GM04504 (cell line): ENCODE results near the gene MTAP.

Experiments used
- DNase-seq: peaks from one replicate; pipeline ENCODE4 v3.0.0-alpha.2; 2012; ENCODE audit warnings: low read depth

The MTAP gene

DNA sequence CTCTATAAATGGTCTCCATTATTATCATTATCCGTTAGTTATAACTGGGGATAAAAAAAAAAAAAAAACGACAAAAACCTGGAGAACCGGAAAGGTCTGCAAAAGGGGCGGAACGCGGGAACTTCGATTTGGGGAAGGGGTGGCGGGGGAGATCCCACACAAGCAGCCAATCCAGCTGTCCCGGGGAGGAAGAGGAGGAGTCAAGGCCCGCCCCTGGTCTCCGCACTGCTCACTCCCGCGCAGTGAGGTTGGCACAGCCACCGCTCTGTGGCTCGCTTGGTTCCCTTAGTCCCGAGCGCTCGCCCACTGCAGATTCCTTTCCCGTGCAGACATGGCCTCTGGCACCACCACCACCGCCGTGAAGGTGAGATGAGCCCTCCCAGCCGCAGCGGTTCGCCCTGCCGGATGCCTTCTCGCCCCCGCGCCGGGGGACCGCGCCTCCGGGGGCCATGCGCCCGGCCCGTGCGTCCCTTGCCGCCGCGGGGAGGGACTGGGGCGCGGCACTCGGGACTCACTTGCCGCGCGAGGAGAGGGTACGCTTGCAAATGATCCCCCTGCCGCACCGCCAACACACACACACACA lies at the start of gene MTAP:
Gene MTAP (plus strand): TSS at position 219 of the 583 bp plus-strand sequence. CDS start 113 bp downstream, at position 332.
- DNase-seq, result peak; percentile 81

DNA sequence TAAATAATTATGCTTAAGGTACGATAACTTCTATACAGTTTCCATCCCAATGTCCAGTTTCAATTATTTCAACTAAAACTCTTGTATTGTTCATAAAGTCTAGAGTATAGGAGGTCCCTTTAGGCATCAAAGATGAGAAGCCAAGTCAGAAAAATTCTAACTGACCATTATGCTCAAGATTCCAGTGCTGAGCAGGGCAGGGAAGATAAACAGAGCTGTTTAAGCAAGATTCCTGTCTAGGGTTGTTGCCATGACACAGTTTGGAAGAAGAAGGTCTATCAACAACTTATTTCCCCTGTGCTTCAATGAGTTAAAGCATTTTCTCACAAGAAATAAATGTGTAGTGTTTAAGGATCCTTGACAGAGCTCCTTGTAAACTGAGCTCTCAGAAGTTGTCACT lies 48.9 kb upstream of the MTAP start:
- DNase-seq, result no peak

DNA sequence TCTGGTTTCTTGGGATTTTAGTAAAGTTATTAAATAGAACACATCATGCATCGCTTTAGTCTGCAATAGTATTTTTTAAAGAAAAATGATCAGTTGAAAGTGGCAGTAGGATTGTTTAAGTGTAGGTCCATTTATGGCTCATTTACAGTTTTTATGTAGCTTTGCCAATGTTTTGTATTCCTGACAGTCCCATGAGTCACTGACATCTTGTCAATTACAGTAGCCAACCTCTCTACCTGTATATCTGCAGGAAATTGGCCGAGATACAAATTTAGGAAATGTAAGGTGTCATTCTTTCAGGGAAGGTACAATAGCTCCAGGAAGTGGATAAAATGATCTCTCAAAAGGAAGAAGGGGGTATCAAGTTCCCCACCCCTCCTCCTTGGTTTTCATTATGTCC lies 47.7 kb upstream of the MTAP start:
- DNase-seq, result no peak

DNA sequence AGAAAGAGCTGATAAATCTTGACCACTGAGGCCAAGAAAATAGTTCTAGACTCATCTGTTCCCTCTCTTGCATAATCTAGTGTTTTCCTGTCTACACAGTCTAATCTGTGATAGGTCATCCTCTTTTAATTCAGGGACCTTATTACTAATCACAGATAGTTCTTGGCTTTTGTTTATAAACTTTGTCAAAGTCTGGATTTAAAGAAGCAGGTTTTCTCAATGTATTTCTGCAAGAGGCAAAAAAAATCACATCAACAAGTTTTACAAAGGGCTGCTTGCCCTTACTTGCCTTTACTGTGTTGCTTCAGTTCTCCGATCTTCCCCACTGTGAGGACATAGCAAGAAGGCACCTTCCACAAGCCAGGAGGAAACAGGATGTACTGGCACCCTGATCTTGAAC lies 43.9 kb upstream of the MTAP start:
- no peak for DNase-seq

DNA sequence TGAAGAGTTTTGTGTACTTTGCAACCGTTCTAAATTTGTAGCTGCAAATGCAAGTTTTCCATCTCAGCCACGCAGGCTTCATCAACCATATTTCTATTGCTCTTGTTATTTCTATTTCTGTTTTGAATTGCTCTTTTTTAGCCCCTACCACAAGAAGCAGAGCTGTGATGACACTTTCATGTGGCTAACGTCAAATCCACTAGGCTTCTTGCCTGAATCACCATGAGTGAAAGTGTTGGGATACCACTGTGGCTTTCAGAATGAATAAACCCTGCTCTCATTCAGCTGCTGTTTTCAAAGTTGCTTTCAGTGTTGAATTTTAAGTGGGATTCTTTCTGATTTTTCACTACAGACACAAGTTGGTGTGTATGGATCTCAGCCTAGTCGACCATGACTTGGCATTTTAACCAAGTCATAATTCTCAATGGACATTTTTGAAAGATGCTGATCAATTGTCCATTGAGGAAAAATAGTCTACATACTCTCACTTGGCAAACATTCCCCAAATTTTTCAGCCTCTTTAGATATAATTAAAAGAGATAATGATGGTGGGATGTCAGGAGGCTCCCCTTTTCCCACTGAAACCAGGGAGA lies 41.0 kb upstream of the MTAP start:
- no peak for DNase-seq

DNA sequence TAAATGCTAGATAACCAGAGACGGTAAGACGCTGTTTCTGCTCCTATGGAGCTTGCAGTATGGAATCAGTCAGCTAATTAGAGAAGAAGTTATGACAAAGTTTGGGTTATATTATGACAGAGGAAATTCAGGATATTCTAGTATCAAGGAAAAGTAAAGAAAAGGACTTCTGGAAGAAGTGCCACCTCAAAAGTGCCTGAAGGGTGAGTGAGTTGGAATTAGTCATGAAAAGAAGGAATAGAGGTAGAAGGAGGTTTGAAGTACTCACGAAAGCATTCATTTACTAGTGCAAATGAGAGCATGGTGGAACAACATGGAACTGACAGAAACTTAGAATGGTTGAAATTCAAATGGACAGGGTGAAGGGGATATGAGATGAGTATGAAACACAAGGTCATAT lies 40.4 kb upstream of the MTAP start:
- no peak for DNase-seq

DNA sequence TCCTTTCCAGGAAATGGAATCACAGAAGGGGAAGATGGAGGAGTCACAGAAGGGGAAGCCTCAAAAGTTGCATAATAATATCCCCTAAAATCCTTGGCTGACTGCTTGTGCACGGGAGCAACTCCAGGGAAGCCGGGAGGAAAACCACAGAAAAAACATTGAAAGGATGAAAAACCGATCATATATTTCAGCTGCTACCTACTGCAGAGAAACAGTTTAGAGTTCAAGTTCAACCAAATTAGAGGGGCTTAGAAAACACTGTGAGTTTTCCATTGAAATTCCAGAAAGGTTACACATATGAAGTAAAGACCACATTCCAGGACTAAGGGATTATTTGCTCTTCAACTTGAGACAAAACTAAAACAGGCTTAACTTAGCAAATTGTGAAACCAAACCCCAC lies 37.6 kb upstream of the MTAP start:
- no peak for DNase-seq

DNA sequence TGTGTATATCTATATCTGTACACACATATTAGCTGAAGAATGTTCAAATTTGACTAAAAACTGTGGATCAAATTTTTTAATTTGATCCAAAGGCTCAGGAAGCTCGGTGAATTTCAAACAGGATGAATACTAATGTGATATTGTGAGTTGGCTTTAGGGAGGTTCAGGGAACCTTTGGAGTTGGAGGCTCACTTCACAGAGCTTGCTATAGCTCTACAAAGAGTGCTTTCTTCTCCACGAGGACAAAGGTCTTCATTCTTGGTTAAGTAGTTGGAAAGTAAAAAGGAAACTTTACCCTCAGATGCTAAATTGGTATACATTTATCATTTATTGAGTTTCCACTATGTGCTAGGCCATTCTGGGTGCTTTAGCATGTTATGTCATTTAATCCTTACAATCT lies 36.3 kb upstream of the MTAP start:
- no peak for DNase-seq

DNA sequence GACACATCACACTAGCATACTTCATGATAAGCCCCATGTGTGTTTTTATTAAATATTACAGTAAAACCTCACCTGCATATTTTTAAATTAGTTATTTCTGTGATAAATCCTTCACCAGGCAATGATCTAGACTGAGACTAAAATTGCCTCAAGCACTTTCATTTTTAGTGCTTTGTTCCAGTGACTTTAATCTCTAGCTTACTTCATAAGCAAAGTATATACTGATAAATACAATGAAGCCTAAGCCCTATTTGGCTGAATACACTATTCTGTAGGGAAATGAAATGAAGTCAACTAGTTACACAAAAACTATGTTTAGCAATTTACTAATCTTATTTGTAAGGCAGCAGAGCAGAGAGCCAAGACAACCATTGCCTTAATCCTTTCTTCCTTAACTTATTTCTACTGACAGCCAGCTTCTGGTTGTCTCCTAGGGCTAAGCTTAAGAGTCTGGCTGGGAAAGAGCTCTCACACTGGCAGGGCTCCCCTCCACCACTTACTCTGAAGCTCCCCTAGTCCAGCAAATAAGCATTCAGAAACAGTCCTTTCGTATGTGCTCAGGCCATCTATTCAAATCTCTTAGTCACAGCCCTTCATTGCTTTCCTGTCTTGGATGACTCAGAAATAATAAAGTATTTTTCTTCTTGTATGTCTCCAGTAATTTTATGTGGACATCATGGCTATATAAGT lies 31.4 kb upstream of the MTAP start:
- peak; percentile 46 for DNase-seq

DNA sequence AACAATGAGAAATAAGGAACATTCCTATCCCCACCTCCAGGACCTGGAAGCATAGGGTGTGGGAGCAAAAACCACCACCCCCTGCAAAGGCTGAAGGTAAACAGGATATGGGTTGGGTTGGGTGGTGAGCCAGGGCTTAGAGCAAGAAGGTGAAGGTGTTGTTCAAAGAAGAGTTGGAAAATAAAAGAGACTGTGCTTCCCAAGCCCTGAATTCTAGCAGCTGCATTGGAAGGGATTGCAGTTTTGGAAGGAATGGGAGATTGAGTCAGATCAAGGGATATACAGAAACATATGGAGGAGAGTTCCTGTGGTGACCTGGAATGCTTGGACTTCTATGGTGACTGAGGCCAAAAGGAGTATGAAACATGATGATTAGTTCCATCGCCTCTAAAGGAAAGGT lies 24.7 kb upstream of the MTAP start:
- peak; percentile 65 for DNase-seq

DNA sequence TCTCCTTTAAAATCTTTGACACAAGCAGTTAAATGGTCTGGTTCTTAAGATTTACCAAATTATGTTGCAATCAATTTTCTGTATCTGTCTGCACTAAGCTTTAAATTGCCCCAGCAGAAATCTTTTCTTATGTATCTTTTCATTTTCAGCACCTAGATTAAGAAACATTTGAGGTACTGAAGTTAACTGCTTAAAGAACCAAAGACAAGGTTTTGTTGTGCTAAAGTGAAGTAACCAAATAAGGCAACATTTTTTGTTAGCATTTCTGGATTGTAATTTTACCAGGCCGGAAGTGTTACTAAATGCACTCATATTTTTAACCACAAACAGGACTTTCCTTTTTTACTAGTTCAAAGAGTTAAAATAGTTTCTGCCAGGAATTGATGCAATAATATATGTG lies 24.1 kb upstream of the MTAP start:
- peak; percentile 19 for DNase-seq

DNA sequence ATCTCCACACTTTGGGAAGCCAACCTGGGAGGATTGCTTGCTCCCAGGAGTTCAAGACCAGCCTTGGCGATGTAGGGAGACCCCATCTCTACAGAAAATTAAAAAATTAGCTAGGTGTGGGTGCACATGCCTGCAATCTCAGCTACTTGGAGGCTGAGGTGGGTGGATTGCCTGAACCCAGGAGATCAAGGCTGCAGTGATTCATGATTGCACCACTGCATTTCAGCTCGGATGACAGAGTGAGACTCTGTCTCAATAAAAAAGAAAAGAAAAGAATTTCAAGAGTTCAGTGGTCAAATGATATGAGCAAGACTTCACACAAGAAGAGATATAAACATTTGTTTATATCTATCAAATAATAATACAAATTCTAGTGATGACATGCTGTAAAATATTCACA lies 23.0 kb upstream of the MTAP start:
- no peak for DNase-seq

DNA sequence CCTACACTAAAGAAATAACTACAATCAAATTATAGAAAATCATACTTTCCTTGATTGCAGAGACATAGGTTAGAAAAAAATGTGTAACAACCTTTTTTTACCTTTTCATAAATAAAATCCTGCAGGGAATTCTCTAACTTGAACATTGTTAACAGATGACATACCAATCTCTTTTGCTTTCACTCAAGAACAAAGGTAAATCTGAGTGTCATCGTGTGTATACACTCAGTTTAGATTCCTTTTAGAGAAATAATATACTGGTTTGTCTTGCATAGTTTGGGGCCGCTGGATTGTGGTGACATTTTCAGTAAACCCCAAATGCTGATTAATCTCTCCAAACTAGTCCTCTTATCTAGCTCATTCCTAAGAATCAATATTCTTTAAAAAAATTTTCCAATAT lies 20.8 kb upstream of the MTAP start:
- no peak for DNase-seq

DNA sequence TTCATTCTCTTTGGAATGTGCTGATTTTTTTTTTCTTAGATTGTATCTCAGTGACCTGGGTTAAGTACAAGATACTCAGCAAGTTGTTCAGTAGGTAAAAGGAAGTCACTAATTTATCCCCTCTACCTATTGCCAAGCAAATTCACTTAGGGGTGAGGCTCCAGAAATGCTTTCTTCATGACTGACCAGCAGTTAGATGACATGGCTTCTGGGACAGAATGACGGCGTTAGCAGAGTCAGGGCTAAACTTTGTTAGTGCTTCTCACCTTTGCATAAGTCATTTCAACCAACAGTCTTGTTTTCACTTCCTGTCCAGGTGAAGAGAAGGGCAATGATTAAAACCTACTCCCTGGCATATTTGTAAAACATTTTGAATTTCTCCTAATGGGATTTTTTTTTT lies 20.2 kb upstream of the MTAP start:
- DNase-seq, result no peak

DNA sequence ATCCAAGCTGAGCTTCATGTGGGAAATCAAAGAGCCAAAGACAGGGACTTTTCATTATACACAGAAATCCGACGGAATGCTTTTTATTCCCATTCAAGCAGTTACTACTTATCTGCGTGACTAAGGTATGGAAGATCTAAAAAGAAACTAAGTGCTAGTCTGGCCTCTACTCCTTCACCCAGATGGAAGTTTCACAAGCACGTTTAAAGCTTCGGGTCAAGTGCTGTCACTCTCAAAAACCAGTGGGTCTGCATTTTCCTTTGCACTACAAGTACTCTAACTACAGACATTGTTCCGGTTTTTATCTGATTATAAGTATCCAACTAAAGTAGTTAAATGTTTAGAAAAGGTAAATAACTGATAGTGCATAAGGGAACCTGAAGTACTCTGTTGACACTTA lies 13.7 kb upstream of the MTAP start:
- no peak for DNase-seq

DNA sequence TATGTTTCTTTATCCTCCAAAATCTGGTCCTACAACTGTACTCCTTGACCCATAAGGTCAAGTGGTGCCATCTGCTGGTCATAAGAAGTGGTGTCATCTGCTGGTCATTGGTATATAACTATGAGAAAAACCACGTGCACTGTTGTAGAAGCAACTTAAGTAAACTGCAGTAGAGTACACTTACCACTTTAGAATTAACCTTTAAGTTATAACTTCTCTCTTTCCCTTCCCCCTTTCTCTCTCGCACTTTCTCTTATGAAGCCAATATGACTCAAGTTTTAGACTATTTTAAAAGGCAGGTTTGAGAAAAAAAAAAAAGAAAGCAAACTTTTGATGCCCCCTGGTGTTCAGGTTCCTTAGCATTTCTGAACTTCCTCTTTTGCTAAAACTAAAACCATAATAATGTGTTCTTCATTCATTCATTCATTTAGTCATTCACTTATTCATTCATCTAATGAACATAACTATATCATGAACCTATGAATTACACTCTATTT lies 12.8 kb upstream of the MTAP start:
- DNase-seq, result peak; percentile 75

DNA sequence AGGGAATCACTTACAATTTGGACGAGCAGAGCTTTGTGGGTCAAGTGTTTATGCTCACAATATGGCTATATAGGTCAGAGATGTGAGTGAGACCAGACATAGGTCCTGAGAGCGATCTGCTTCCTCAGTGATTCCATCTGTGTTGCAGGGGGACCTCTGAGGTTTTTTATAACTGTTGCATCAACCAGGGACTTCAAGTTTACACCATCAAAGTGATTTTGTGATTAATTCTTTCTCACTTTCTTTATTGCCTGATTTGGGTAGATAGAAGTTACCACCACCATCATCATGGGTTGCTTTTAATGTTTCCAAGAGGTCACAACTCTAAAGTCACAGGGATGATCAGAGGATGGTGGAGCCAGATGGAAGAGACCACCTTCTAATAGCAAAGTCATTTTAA lies 7.0 kb upstream of the MTAP start:
- no peak for DNase-seq

DNA sequence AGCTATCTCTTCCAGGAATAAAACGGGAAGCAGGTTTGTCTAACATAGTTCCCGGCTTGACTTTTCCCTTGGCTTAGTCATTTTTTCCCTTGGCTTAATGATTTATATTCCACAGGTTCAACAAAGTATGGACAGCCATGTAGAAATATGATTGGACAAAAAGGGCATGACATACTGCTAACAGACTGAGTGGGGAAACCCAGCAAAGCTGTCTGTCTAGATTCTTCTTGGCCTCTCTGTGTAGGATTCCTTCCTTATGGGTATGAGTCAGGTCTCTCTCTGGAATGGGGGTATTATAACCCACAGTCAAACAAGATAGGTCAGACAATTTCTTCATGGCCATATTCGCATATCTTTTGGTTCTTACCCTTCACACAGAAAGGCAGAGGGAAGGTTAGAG lies 5.7 kb upstream of the MTAP start:
- DNase-seq, result no peak

DNA sequence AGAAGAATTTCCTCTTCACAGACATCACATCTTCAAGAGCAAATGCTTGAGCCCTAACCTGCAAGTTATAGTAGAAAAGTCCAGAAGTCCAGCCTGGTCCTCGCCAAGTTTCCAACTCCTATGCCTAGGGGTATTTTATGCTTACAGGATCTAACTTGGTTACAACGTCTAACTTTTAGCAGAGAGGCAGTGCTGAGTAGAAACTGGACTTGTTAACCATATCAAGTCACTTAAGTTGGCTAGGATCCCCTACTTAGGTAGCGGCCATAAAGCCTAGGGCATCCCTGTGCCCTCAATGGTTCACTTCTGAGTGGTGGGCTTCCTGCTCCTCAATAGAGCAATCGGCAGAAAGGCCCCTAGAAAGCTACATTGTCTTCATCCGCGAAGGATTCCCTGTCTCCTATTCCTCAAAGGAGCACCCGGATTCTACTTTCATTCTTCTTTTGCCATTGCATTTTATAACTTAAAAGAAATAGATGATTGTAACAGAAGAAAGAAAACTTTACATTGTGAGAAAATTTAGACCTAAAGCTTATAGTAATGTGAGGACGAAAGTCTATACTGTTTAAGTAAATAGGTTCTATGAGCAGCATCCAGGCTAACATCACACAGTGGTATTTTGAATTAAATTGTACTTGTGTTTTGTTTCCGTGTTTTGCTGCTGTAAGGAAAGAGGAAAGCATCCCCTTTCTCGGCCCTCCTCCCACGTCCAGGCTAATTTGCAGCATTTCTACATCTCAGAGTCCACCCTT lies 1.3 kb upstream of the MTAP start:
- no peak for DNase-seq

DNA sequence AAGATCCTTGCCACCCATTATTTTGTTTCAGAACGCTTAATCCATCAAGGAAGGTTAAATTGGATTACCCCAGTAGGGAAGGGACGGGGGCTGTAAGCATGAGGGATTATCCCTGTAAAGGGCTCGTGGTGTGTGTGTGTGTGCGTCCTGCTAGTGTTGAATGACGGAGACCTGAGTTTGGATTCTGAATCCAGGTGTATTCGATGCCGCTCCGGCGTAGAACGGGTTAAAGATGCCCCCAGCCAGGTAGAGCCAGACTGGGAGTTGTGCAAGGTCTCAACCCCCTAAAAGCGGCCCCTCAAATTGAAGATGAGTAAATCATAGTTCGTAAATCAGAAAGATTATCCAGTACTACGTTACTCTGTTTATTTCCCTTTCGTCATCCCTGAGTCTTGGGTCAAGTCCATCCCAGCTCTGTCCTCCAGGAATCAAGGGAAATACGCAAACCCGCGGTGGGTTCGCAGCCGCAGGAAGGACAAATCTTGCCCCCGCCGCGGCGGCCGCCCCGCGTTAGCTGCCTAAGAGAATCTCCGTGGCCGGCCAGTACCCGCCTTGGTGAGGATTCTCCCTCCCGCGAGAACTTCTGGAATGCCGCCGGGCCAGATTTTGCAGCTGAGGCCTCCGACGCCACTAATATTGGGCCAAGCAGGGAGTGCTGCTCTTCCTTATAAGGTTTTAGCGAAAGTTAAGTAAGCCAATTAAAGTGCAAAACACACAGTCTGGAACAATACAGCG lies 586 bp upstream of the MTAP start:
- DNase-seq, result peak; percentile 72

DNA sequence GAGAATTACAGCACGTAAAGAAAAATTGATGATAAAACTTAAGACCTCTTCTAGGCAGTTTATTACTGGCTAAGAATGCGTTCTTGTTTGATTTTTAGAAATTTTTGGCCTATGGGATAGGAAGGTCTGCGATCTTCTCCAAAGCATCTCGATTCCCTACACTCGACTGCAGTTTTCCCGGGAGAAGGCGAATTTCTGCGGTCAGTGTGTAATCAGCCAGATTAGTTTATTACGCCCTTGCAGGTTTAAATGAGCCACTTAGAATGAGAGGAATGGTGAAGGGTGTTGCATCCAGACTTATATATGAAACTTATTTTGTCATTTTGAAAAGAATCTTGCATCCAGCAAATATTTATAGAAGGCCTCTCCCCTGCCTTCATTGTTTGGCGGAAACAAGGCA lies 1.2 kb downstream of the MTAP start:
- DNase-seq, result no peak

DNA sequence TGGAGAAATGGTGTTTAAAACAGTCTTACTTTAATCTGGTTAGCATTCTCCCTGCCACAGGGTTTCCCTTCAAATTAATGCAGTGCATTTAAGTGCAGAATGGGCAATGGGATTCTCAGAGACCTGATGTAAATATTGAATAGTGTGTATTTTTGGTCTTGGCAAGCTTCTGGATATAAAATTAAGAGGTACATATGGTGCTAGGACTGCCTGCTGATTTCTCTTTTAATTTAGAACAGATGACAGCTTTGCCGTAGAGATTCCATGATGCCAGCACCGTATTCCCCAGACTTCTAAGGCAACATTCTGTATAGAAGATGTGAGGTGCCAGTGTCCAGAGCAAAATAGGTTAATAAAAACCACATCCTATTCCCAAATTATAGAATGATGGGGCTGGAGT lies 1.9 kb downstream of the MTAP start:
- DNase-seq, result no peak
